CD4-positive, alpha-beta T cell (primary cell): ENCODE results near the gene CKMT2. TPM values are rescaled to one million over a fixed set of nuclear protein-coding genes. Genes with fewer than 3 reads are reported as not detected.

Experiments used
- ATAC-seq: fragments of 200-7000 bp; cut with Tn5 transposase; one replicate; pipeline ENCODE4 v1.10.0; 2022; ENCODE audit warnings: mild to moderate bottlenecking; ENCODE audit not compliant: poor library complexity
- CTCF ChIA-PET: fragments of 350-600 bp; sonication (Branson Sonifier 250); formaldehyde crosslinking; loops from one replicate; lab custom pipeline; 2021; ENCODE audit warnings: antibody characterized with exemption, inconsistent platforms; lab: Charles Lee
- POLR2A ChIA-PET: fragments of 350-600 bp; sonication (Branson Sonifier 250); formaldehyde crosslinking; loops from one replicate; lab custom pipeline; 2021; ENCODE audit warnings: antibody characterized with exemption, inconsistent platforms; lab: Charles Lee
- DNase-seq, 14 experiments: peaks; one replicate each; pipeline ENCODE4 v3.0.0-alpha.2; 2013 to 2020; ENCODE audit warnings: mixed read lengths in 2 of 14
- H3K27ac ChIP-seq, 2 donors: one replicate each; pipeline versions ENCODE4 v1.5.1 to v1.7.0; 2013; ENCODE audit warnings: low read length in 2 of 2, low read depth in 1 of 2, mild to moderate bottlenecking in 1 of 2
- H3K27me3 ChIP-seq, 2 experiments: 1 replicate in 1 of 2; 2 replicates in 1 of 2; pipeline versions ENCODE4 v1.6.1 to v1.7.0; 2013; ENCODE audit warnings: low read length in 2 of 2, control low read depth in 1 of 2, mild to moderate bottlenecking in 1 of 2, moderate library complexity in 1 of 2; ENCODE audit not compliant: insufficient read depth in 2 of 2, control insufficient read depth in 1 of 2
- H3K36me3 ChIP-seq: one replicate; pipeline ENCODE4 v1.6.1; 2013; ENCODE audit warnings: low read length, control low read depth; ENCODE audit not compliant: insufficient read depth
- H3K4me1 ChIP-seq: one replicate; pipeline ENCODE4 v1.6.1; 2013; ENCODE audit warnings: low read length, control low read depth; ENCODE audit not compliant: insufficient read depth
- H3K4me3 ChIP-seq: one replicate; pipeline ENCODE4 v1.5.1; 2013; ENCODE audit warnings: mild to moderate bottlenecking, low read length, moderate library complexity
- H3K9me3 ChIP-seq, 2 experiments: 1 replicate in 1 of 2; 2 replicates in 1 of 2; pipeline versions ENCODE4 v1.6.1 to v1.7.0; 2013; ENCODE audit warnings: low read length in 2 of 2, mild to moderate bottlenecking in 2 of 2, control low read depth in 1 of 2, moderate library complexity in 1 of 2; ENCODE audit not compliant: control insufficient read depth in 1 of 2, insufficient read depth in 1 of 2
- H3K27ac Mint-ChIP-seq: one replicate; pipeline ENCODE4 v1.8.0; 2020; ENCODE audit warnings: mixed read lengths
- H3K27me3 Mint-ChIP-seq: one replicate; pipeline ENCODE4 v1.8.0; 2021; ENCODE audit warnings: mixed read lengths
- H3K36me3 Mint-ChIP-seq: one replicate; pipeline ENCODE4 v1.8.0; 2021; ENCODE audit warnings: low read depth, mixed read lengths
- H3K4me1 Mint-ChIP-seq: one replicate; pipeline ENCODE4 v1.8.0; 2021; ENCODE audit warnings: low read depth, mixed read lengths
- H3K4me3 Mint-ChIP-seq: one replicate; pipeline ENCODE4 v1.8.0; 2020; ENCODE audit warnings: mild to moderate bottlenecking, mixed read lengths
- H3K9me3 Mint-ChIP-seq: one replicate; pipeline ENCODE4 v1.8.0; 2020; ENCODE audit warnings: mixed read lengths
- intact Hi-C, 2 experiments: fragments of 100-400 bp; cut with DNase I in 1 of 2; cut with micrococcal nuclease in 1 of 2; formaldehyde crosslinking; loops; one replicate each; pipeline versions ENCODE4 v1.15.1 to v1.9.0; 2023 to 2025; cut with DNase I, micrococcal nuclease
- total RNA-seq, 174 experiments: library from RNA in 2 of 174; stranded (reverse) in 2 of 174; gene quantifications; one replicate each; pipeline ENCODE4 v1.2.3 and lab custom pipeline; 2021 to 2026
- TF ChIP-seq, protein P1 (sequence below): fragments of 200-600 bp; IDR thresholded peaks from one replicate; pipeline ENCODE4 v1.8.0; 2022; ENCODE audit warnings: antibody characterized with exemption, mild to moderate bottlenecking

Gene CKMT2
- total RNA-seq, 2 experiments from 2014 or later: 0.17 to 0.27 TPM

DNA sequence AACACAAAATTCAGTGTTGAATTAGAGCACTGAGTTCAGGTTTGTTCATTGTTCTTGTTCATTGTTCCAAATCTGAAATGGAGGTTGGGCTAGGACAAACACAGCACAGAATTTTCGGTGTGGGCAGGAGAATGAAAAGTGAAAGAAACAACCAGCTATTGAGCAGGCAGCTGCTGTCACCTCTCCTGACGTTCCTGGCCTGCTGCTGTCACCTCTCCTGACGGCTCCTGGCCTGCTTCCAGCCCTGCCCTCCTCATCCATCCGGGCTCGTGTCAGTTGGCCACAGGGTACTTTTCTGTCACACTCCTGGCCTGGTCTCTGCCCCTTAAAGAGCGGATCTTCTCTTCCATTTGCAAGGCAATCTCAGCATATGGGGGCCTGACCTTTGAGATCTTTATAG, 45.2 kb upstream of the CKMT2 start:
- H3K4me1 ChIP-seq: no peaks in the 10 kb centered on the region
- peaks cover 79% of the 10 kb centered on the region for H3K36me3 Mint-ChIP-seq
- no peak overlapping the region for H3K27ac Mint-ChIP-seq
- DNase-seq: no peak
- H3K9me3 Mint-ChIP-seq: no peaks in the 10 kb centered on the region
- peaks cover 43% of the 10 kb centered on the region for H3K36me3 ChIP-seq
- CTCF ChIA-PET: interaction anchor here (1.0 kb wide), 1 partner anchor 112 kb away, joined by 4 read pairs; no protein-coding TSS in a partner anchor
- TF ChIP-seq, protein P1, sequence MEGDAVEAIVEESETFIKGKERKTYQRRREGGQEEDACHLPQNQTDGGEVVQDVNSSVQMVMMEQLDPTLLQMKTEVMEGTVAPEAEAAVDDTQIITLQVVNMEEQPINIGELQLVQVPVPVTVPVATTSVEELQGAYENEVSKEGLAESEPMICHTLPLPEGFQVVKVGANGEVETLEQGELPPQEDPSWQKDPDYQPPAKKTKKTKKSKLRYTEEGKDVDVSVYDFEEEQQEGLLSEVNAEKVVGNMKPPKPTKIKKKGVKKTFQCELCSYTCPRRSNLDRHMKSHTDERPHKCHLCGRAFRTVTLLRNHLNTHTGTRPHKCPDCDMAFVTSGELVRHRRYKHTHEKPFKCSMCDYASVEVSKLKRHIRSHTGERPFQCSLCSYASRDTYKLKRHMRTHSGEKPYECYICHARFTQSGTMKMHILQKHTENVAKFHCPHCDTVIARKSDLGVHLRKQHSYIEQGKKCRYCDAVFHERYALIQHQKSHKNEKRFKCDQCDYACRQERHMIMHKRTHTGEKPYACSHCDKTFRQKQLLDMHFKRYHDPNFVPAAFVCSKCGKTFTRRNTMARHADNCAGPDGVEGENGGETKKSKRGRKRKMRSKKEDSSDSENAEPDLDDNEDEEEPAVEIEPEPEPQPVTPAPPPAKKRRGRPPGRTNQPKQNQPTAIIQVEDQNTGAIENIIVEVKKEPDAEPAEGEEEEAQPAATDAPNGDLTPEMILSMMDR: no peak
- H3K4me3 ChIP-seq: no peak overlapping the region
- ATAC-seq: no peak
- no peaks in the 10 kb centered on the region for H3K27me3 Mint-ChIP-seq
- no peak overlapping the region for H3K27ac ChIP-seq
- POLR2A ChIA-PET: no interaction called here
- H3K4me1 Mint-ChIP-seq: no peaks in the 10 kb centered on the region
- intact Hi-C loops: no loop called here
- no peaks in the 10 kb centered on the region for H3K27me3 ChIP-seq
- H3K4me3 Mint-ChIP-seq: no peak overlapping the region
- no peaks in the 10 kb centered on the region for H3K9me3 ChIP-seq

DNA sequence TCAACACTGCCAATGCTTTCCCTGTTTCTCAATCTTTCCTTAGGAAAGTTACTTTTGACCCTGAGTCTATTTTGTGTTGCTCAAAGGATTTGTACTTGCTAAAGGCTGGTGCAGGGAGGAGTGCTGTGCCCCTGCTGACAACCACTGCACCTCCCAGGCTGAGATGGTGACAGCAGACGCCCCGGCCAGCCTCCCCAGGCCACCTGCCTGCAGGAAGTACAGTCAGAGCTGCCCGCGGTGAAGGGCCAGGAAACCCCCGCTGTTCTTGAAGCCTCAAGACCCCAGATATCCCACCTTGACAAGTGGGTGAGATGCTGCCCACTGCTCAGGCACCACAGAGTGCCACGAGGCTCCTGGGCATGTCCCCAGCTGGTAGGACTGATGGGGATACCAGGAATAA, 44.2 kb upstream of the CKMT2 start:
- Mint-ChIP-seq H3K27me3 (no peaks in the 10 kb centered on the region), H3K27ac (no peak overlapping the region), H3K36me3 (peaks cover 68% of the 10 kb centered on the region), H3K4me1 (no peaks in the 10 kb centered on the region), H3K4me3 (no peak overlapping the region), H3K9me3 (no peaks in the 10 kb centered on the region)
- Histone ChIP-seq H3K4me1 (no peaks in the 10 kb centered on the region), H3K27me3 (no peaks in the 10 kb centered on the region), H3K4me3 (no peak overlapping the region), H3K27ac (no peak overlapping the region), H3K9me3 (no peaks in the 10 kb centered on the region), H3K36me3 (peaks cover 38% of the 10 kb centered on the region)
- POLR2A ChIA-PET: no interaction called here
- TF ChIP-seq, protein P1: no peak
- ATAC-seq (no peak), DNase-seq (no peak)
- CTCF ChIA-PET: interaction anchor here (1.0 kb wide), 1 partner anchor 111 kb away, joined by 4 read pairs; no protein-coding TSS in a partner anchor
- intact Hi-C loops: no loop called here

- Histone ChIP-seq H3K27me3 (no peaks in the 10 kb centered on the region), H3K27ac (no peak overlapping the region), H3K36me3 (peaks cover 28% of the 10 kb centered on the region), H3K4me1 (peaks cover 6% of the 10 kb centered on the region), H3K9me3 (no peaks in the 10 kb centered on the region), H3K4me3 (no peak overlapping the region)
- no peak overlapping the region for H3K4me3 Mint-ChIP-seq
- H3K9me3 Mint-ChIP-seq: no peaks in the 10 kb centered on the region
- ChIA-PET POLR2A (interaction anchor here (0.7 kb wide), 2 partner anchors 111 to 353 kb away, joined by 3 read pairs; no protein-coding TSS in a partner anchor), CTCF (no interaction called here)
- no peak for DNase-seq
- no peak overlapping the region for H3K27ac Mint-ChIP-seq
- peaks cover 60% of the 10 kb centered on the region for H3K36me3 Mint-ChIP-seq
- intact Hi-C loops: loop anchor here in 1 of 2 experiments (10.0 kb wide), 3 partner anchors 255 to 705 kb away; partner anchors contain the start of gene FAM151B
- no peak for ATAC-seq
- H3K4me1 Mint-ChIP-seq: peaks cover 7% of the 10 kb centered on the region
- H3K27me3 Mint-ChIP-seq: no peaks in the 10 kb centered on the region
- TF ChIP-seq, protein P1: no peak
These were observed 43.1 kb upstream of the CKMT2 start for GRCh38 chr5:81189875-81190498.
